AG04450 (cell line): ENCODE data around the gene KRT76. TPM values are rescaled to one million over a fixed set of nuclear protein-coding genes. Genes with fewer than 3 reads are reported as not detected.

Experiments
- CTCF ChIA-PET: fragments of 300-600, 350-600 bp; formaldehyde crosslinking; extraction: SDS; loops from one replicate; lab custom pipeline; 2022; ENCODE audit warnings: antibody characterized with exemption, inconsistent platforms; lab: Charles Lee
- POLR2A ChIA-PET: fragments of 350-600 bp; formaldehyde crosslinking; extraction: SDS; loops from one replicate; lab custom pipeline; 2021; ENCODE audit warnings: antibody characterized with exemption, inconsistent platforms; lab: Yijun Ruan, JAX
- DNase-seq: peaks from one replicate; pipeline ENCODE4 v3.0.0-alpha.2; 2011; ENCODE audit warnings: low read depth, low spot score
- H3K27ac ChIP-seq: one replicate; pipeline ENCODE4 v1.5.1; 2012; ENCODE audit warnings: low read depth, low read length, control low read depth
- H3K27me3 ChIP-seq: one replicate; pipeline ENCODE4 v1.6.0; 2012; ENCODE audit warnings: low read length; ENCODE audit not compliant: control insufficient read depth, insufficient read depth
- H3K4me3 ChIP-seq: 2 replicates; pipeline ENCODE4 v1.5.1; 2011; ENCODE audit warnings: mild to moderate bottlenecking, low read depth, low read length, control low read depth
- H3K9me3 ChIP-seq: 2 replicates; pipeline ENCODE4 v1.5.1; 2012; ENCODE audit warnings: low read length; ENCODE audit not compliant: control insufficient read depth, insufficient read depth
- polyA plus RNA-seq: library from polyadenylated mRNA; depleted of rRNA; stranded (reverse); fragments of >200 nt; gene quantifications from 2 replicates; pipeline ENCODE4 v1.2.3, GENCODE V29; 2011
- TF ChIP-seq, protein P1 (sequence below): IDR thresholded peaks from 2 replicates; pipeline ENCODE4 v1.5.1; 2011; ENCODE audit warnings: low read depth, low read length, control low read depth, inconsistent platforms

Gene KRT76
- polyA plus RNA-seq, 1 experiment, result not detected

DNA sequence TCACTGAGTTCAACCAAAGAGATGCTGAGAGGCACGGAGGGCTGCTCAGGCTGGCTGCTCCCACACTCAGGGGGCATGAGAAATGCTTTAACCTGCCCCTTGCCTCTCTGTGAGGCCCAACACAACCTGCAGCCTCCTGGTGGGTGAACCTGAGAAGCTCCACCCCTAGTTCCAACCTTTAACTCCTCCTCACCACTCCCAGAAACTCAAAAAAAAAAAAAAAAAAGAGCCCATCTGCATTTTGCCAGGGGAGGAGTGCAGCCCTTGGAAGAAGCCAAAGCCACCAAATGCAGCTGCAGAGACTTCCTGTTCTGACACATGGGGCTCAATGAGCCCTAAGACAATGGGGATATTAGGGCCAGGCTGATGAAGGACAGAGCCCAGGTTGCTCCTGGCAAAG, 27.9 kb upstream of the KRT76 start:
- no peak for DNase-seq
- TF ChIP-seq, protein P1, sequence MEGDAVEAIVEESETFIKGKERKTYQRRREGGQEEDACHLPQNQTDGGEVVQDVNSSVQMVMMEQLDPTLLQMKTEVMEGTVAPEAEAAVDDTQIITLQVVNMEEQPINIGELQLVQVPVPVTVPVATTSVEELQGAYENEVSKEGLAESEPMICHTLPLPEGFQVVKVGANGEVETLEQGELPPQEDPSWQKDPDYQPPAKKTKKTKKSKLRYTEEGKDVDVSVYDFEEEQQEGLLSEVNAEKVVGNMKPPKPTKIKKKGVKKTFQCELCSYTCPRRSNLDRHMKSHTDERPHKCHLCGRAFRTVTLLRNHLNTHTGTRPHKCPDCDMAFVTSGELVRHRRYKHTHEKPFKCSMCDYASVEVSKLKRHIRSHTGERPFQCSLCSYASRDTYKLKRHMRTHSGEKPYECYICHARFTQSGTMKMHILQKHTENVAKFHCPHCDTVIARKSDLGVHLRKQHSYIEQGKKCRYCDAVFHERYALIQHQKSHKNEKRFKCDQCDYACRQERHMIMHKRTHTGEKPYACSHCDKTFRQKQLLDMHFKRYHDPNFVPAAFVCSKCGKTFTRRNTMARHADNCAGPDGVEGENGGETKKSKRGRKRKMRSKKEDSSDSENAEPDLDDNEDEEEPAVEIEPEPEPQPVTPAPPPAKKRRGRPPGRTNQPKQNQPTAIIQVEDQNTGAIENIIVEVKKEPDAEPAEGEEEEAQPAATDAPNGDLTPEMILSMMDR, result no peak
- Histone ChIP-seq H3K27me3 (peaks cover 15% of the 10 kb centered on the region), H3K4me3 (no peak overlapping the region), H3K9me3 (no peaks in the 10 kb centered on the region), H3K27ac (no peak overlapping the region)
- CTCF ChIA-PET, result no interaction called here
- POLR2A ChIA-PET, result no interaction called here

DNA sequence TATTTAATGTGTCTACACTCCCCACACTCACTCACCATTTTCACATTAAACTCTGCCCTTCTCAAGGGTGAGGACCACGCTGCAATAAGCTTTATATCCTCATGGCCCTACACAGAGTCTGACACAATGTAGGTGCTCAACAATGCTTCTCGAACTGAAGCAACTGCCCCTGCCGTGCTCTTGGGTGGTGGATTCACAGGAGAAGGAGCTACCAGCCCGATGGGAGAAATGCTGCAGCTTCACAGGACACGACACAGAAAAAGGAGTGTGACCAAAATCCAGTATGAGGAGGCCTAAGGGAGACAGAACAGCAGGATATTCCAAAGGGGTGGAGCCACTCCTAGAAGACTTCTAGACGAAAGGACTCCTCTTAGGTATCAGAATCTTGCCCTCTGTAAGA, 25.3 kb upstream of the KRT76 start:
- no peak for DNase-seq
- CTCF ChIA-PET, result no interaction called here
- Histone ChIP-seq H3K9me3 (no peaks in the 10 kb centered on the region), H3K4me3 (no peak overlapping the region), H3K27me3 (peaks cover 3% of the 10 kb centered on the region), H3K27ac (no peak overlapping the region)
- POLR2A ChIA-PET, result no interaction called here
- TF ChIP-seq, protein P1, result no peak

GRCh38 chr12:52801773-52802172, 24.6 kb upstream of the KRT76 start:
- no peak for DNase-seq
- CTCF ChIA-PET, result interaction anchor here (1.8 kb wide), 1 partner anchor 64 kb away, joined by 7 read pairs; no protein-coding TSS in a partner anchor
- POLR2A ChIA-PET, result no interaction called here
- Histone ChIP-seq H3K27me3 (peaks cover 3% of the 10 kb centered on the region), H3K4me3 (no peak overlapping the region), H3K27ac (no peak overlapping the region), H3K9me3 (no peaks in the 10 kb centered on the region)
- TF ChIP-seq, protein P1, result no peak

- H3K27ac ChIP-seq, result no peak overlapping the region
- DNase-seq, result no peak
- ChIA-PET POLR2A (interaction anchor here (0.6 to 0.7 kb wide), 2 partner anchors 110 to 429 kb away, joined by 3 read pairs; no protein-coding TSS in a partner anchor), CTCF (interaction anchor here (0.6 to 1.8 kb wide), 4 partner anchors 65 to 522 kb away, joined by 3 to 7 read pairs (median 4); no protein-coding TSS in a partner anchor)
- no peak overlapping the region for H3K4me3 ChIP-seq
- TF ChIP-seq, protein P1, result no peak
- H3K27me3 ChIP-seq, result peaks cover 3% of the 10 kb centered on the region
- H3K9me3 ChIP-seq, result no peaks in the 10 kb centered on the region; the same call in 1 of the 2 replicates
Measured at GRCh38 chr12:52800259-52800917, 23.2 kb upstream of the KRT76 start.

DNA sequence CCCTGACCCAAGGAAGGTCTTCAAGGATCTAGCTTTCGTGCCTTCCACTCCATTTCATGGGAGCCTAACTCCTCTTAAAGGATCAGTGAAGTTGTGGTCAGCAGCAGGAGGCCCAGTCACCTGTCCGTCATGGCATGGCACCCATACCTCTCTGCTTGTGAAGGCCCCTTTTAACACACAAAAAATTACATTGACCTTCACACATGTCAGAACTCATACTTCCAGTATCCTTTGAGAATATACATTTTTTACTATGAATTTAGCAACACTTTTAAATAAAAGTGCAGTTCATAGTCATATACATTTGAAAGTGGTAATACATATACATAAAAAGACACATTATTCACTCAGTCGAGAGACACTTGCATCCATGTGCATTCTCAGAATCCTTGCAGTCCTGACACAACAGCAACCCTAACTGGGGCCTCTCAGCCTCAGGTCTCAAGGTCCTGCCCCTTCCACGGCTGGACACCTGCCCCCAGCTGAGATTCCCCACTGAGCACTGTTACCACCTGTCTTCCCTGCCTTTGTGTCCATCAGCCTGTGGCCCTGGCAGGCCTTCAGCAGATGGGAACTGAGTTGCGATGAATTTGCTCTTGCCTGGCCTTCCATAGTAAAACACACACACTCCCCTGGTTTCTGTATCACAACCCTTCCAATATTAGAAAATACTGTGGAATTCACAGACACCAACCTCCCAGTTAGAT, 22.5 kb upstream of the KRT76 start:
- CTCF ChIA-PET, result interaction anchor here (0.6 to 0.9 kb wide), 2 partner anchors 427 to 521 kb away, joined by 3 to 4 read pairs; no protein-coding TSS in a partner anchor
- no peak overlapping the region for H3K4me3 ChIP-seq

More for the DNA sequence above, 22.5 kb upstream of the KRT76 start:
- no peak for DNase-seq
- Histone ChIP-seq H3K27ac (no peak overlapping the region), H3K27me3 (peaks cover 3% of the 10 kb centered on the region), H3K9me3 (no peaks in the 10 kb centered on the region; the same call in 1 of the 2 replicates)
- TF ChIP-seq, protein P1, result no peak
- POLR2A ChIA-PET, result no interaction called here
